K562 (cell line): Measurements from ENCODE around the gene MYO1H.

ENCODE experiments used
- ATF1 ChIP-seq, 2 experiments: fragments of 450-650 bp in 1 of 2; IDR thresholded peaks; 2 replicates each; pipeline ENCODE4 v1.6.1; 2016; ENCODE audit warnings: missing compliant biosample characterization in 1 of 2, missing genetic modification characterization in 1 of 2
- NR1H2 ChIP-seq: sonication (generic); formaldehyde crosslinking; IDR thresholded peaks from 2 replicates; pipeline ENCODE4 v1.4.0; 2020; ENCODE audit warnings: mild to moderate bottlenecking, missing genetic modification reagents

- no peak for TF ChIP-seq NR1H2 (CRISPR knock-in tag)
- TF ChIP-seq ATF1 (CRISPR knock-in tag; IDR thresholded peaks at IDR 0.05), result no peak
- TF ChIP-seq ATF1 (tag; IDR thresholded peaks at IDR 0.05), result no peak
Observed at GRCh38 chr12:109488051-109488665, 140.5 kb downstream of the MYO1H start.
